Activated naive CD8-positive, alpha-beta T cell treated with anti-CD3 and anti-CD28 coated beads for 36 hours (primary cell): Measurements from ENCODE around the gene ARL2BP. TPM values are rescaled to one million over a fixed set of nuclear protein-coding genes. Genes with fewer than 3 reads are reported as not detected.
"Not testable (repeated sequence)": the region's sequence is repeated elsewhere in the genome, so short reads cannot be mapped to it uniquely, and the experiment has no call there.

ENCODE experiments used
- DNase-seq: peaks from one replicate; pipeline ENCODE4 v3.0.0; 2021
- H3K27ac Mint-ChIP-seq: one replicate; pipeline ENCODE4 v1.8.0; 2022; ENCODE audit warnings: mild to moderate bottlenecking, moderate library complexity, mixed read lengths
- H3K27me3 Mint-ChIP-seq: one replicate; pipeline ENCODE4 v1.8.0; 2022; ENCODE audit warnings: mild to moderate bottlenecking, mixed read lengths
- H3K36me3 Mint-ChIP-seq: one replicate; pipeline ENCODE4 v1.8.0; 2021; ENCODE audit warnings: mild to moderate bottlenecking, mixed read lengths
- H3K4me1 Mint-ChIP-seq: one replicate; pipeline ENCODE4 v1.8.0; 2021; ENCODE audit warnings: mixed read lengths
- H3K4me3 Mint-ChIP-seq: one replicate; pipeline ENCODE4 v1.8.0; 2022; ENCODE audit warnings: mild to moderate bottlenecking, moderate library complexity, mixed read lengths
- H3K9me3 Mint-ChIP-seq: one replicate; pipeline ENCODE4 v1.8.0; 2022; ENCODE audit warnings: mixed read lengths
- total RNA-seq, 2 experiments: library from RNA; stranded (reverse); gene quantifications; one replicate each; pipeline ENCODE4 v1.2.3, GENCODE V29; 2021

ARL2BP gene
- 10 to 100 TPM; 16.2 to 17.1 TPM for total RNA-seq

DNA sequence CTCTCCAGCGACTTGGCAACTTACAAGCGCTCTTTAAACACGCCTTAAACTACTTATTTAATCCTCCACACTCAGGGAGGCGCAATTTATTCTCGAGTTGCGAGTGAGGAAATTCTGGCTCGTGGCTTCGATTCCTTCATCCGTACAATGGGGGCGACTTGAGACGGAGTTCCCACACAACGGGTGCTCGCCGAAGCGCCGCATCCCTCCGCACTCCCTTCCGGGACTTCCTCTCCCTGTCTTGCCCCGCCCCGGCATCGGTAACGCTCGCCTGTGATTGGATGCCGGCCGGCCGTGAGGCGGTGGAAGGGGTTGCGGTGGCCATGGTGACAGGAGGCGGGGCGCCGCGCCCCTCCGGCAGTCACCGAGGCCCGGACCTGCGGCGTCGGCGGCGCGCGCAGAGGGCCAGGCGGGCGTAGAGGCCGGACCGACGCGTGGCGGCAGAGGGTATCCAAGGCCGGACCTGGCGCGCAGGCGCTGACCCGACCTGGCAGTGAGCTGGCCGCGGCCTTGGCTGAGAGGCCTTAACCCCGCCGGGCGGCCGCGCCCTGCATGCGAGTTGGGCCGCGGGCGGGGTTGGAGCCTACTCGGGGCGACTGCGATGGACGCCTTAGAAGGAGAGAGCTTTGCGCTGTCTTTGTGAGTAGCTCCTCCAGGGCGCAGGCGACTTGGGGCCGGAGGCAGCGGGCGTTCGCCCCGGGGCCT lies at the start of gene ARL2BP:
TSS of gene ARL2BP (plus strand) at position 493 of the 705 bp plus-strand sequence. CDS start at position 602, 109 bp downstream.
- DNase-seq, result peak; percentile 99
- Mint-ChIP-seq H3K9me3 (no peaks in the 10 kb centered on the region), H3K27me3 (no peaks in the 10 kb centered on the region), H3K4me1 (peaks cover 17% of the 10 kb centered on the region), H3K4me3 (peak within 1 kb of the TSS; percentile 86), H3K36me3 (no peaks in the 10 kb centered on the region), H3K27ac (peak within 1 kb of the TSS; percentile 95)

DNA sequence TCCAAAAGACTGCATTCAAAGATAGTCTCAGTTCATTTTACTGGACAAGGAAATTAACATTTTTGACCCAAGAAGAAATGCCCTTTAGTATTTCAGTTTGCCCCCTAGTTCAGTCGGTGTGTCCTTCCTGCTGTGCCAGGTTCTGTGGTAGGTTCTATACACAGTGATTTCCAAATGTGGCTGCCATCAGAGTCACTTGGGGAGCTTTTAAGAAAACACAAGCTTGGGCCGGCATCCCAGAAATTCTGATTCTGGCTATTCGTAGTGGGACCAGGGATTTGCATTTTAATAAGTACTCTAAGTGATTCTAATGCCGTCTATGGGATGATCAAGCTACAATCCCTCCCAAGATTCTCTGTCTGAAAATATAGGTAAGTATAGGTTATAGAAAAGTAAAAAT lies 48.8 kb upstream of the ARL2BP start:
- no peak overlapping the region for H3K4me3 Mint-ChIP-seq

DNA sequence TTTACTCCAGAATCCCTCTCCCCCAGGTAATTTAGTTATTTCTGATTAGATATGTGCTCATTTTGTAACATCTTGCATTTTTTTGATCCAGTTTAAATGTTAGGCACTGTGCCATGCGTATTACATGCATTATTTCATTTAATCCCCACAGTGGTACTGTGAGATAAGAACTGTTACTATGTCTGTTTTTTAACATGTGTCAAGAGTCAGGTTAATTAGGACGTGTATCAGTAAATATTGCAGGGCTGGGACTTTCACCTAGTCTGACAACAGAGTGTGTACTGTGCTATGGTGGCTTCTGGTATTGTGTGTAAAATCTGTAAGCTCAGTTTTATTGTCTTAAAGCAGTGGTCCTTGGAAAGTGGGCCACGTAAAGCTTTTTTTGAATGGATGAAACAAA lies 48.3 kb upstream of the ARL2BP start:
- Mint-ChIP-seq H3K4me1 (peaks cover 29% of the 10 kb centered on the region), H3K36me3 (peaks cover 11% of the 10 kb centered on the region), H3K9me3 (no peaks in the 10 kb centered on the region), H3K4me3 (no peak overlapping the region), H3K27ac (no peak overlapping the region), H3K27me3 (no peaks in the 10 kb centered on the region)
- no peak for DNase-seq

More for the DNA sequence above, 48.8 kb upstream of the ARL2BP start:
- no peaks in the 10 kb centered on the region for H3K9me3 Mint-ChIP-seq
- peaks cover 11% of the 10 kb centered on the region for H3K36me3 Mint-ChIP-seq
- H3K4me1 Mint-ChIP-seq, result peaks cover 30% of the 10 kb centered on the region
- no peaks in the 10 kb centered on the region for H3K27me3 Mint-ChIP-seq
- no peak overlapping the region for H3K27ac Mint-ChIP-seq
- DNase-seq, result no peak

- DNase-seq, H3K4me3 Mint-ChIP-seq, H3K27me3 Mint-ChIP-seq, H3K27ac Mint-ChIP-seq, H3K9me3 Mint-ChIP-seq: not testable (repeated sequence)
- peaks cover 13% of the 10 kb centered on the region for H3K4me1 Mint-ChIP-seq
- peaks cover 11% of the 10 kb centered on the region for H3K36me3 Mint-ChIP-seq
These were observed 44.7 kb upstream of the ARL2BP start for GRCh38 chr16:57200321-57200720.

- not testable (repeated sequence) for H3K27me3 Mint-ChIP-seq, H3K4me3 Mint-ChIP-seq, H3K9me3 Mint-ChIP-seq, H3K27ac Mint-ChIP-seq, DNase-seq
- Mint-ChIP-seq H3K4me1 (peaks cover 13% of the 10 kb centered on the region), H3K36me3 (peaks cover 11% of the 10 kb centered on the region)
These were observed 44.1 kb upstream of the ARL2BP start for GRCh38 chr16:57200926-57201325.

- H3K4me1 Mint-ChIP-seq, result peaks cover 11% of the 10 kb centered on the region
- H3K36me3 Mint-ChIP-seq, result peaks cover 5% of the 10 kb centered on the region
- no peaks in the 10 kb centered on the region for H3K9me3 Mint-ChIP-seq
- DNase-seq, result no peak
- H3K27ac Mint-ChIP-seq, result no peak overlapping the region
- no peaks in the 10 kb centered on the region for H3K27me3 Mint-ChIP-seq
- H3K4me3 Mint-ChIP-seq, result no peak overlapping the region
These were observed 42.8 kb upstream of the ARL2BP start for GRCh38 chr16:57202095-57202886.

GRCh38 chr16:57203451-57203850 lies 41.6 kb upstream of the ARL2BP start:
- peaks cover 7% of the 10 kb centered on the region for H3K36me3 Mint-ChIP-seq
- no peak overlapping the region for H3K27ac Mint-ChIP-seq
- H3K4me3 Mint-ChIP-seq, result no peak overlapping the region
- DNase-seq, result no peak
- H3K27me3 Mint-ChIP-seq, result no peaks in the 10 kb centered on the region
- peaks cover 9% of the 10 kb centered on the region for H3K4me1 Mint-ChIP-seq
- no peaks in the 10 kb centered on the region for H3K9me3 Mint-ChIP-seq

- Mint-ChIP-seq H3K4me3 (no peak overlapping the region), H3K27me3 (no peaks in the 10 kb centered on the region), H3K27ac (no peak overlapping the region), H3K9me3 (no peaks in the 10 kb centered on the region), H3K4me1 (peaks cover 7% of the 10 kb centered on the region), H3K36me3 (peaks cover 10% of the 10 kb centered on the region)
- DNase-seq, result no peak
These were observed 40.4 kb upstream of the ARL2BP start for GRCh38 chr16:57204675-57205074.

- peaks cover 32% of the 10 kb centered on the region for H3K36me3 Mint-ChIP-seq
- no peak for DNase-seq
- H3K4me1 Mint-ChIP-seq, result no peaks in the 10 kb centered on the region
- H3K4me3 Mint-ChIP-seq, result no peak overlapping the region
- H3K27me3 Mint-ChIP-seq, result no peaks in the 10 kb centered on the region
- H3K9me3 Mint-ChIP-seq, result no peaks in the 10 kb centered on the region
- no peak overlapping the region for H3K27ac Mint-ChIP-seq
These were observed 36.1 kb upstream of the ARL2BP start for GRCh38 chr16:57208926-57209325.

- Mint-ChIP-seq H3K27me3 (no peaks in the 10 kb centered on the region), H3K4me1 (no peaks in the 10 kb centered on the region), H3K36me3 (peaks cover 41% of the 10 kb centered on the region), H3K27ac (no peak overlapping the region), H3K4me3 (no peak overlapping the region), H3K9me3 (peaks cover 3% of the 10 kb centered on the region)
- no peak for DNase-seq
These were observed 35.3 kb upstream of the ARL2BP start for GRCh38 chr16:57209780-57210179.

DNA sequence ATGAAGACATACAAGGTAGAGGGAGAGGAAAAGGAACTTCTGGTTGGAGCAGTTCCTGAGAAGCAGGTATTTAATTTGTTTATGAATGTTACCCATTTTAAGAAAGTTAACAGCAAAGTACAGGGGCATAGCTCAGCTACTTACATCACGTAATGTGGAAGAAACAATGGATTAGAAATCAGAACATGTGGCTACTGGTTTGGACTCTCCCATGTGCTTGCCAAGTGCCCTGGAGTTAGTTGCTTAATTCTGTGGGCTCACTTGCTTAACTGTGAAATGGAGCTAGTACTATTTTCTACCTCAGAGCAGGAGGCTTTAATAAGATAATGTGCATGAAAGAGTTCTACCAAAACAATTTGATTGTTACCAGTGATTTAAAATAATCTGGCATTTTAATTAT lies 31.6 kb upstream of the ARL2BP start:
- Mint-ChIP-seq H3K36me3 (peaks cover 69% of the 10 kb centered on the region), H3K4me1 (no peaks in the 10 kb centered on the region), H3K27ac (no peak overlapping the region)

DNA sequence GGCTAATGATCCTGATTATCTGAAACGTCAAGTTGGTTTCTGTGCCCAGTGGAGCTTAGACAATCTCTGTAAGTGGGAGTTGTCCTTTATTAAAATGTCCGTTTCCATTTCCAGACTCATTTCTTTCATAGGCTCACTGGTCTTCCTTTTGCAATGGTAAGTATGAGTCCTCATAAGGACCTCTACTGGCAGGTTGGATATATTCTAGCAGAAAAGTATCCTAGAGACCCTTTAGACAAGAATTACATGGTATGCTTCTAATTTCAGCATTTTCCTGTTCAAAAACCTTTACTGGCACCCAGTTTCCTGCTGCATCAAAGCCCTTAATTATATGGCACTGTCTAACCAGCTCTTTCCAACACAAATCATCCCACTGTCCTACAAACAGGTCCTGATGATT lies 28.1 kb upstream of the ARL2BP start:
- H3K27me3 Mint-ChIP-seq, result no peaks in the 10 kb centered on the region
- no peak overlapping the region for H3K27ac Mint-ChIP-seq
- peaks cover 37% of the 10 kb centered on the region for H3K9me3 Mint-ChIP-seq
- H3K4me3 Mint-ChIP-seq, result no peak overlapping the region
- H3K36me3 Mint-ChIP-seq, result peaks cover 84% of the 10 kb centered on the region
- no peaks in the 10 kb centered on the region for H3K4me1 Mint-ChIP-seq
- DNase-seq, result no peak

More for the DNA sequence above, 31.6 kb upstream of the ARL2BP start:
- Mint-ChIP-seq H3K4me3 (no peak overlapping the region), H3K9me3 (peaks cover 30% of the 10 kb centered on the region), H3K27me3 (no peaks in the 10 kb centered on the region)
- DNase-seq, result no peak

- peaks cover 10% of the 10 kb centered on the region for H3K9me3 Mint-ChIP-seq
- no peak overlapping the region for H3K27ac Mint-ChIP-seq
- DNase-seq, result no peak
- H3K36me3 Mint-ChIP-seq, result peaks cover 39% of the 10 kb centered on the region
- H3K4me3 Mint-ChIP-seq, result no peak overlapping the region
- H3K4me1 Mint-ChIP-seq, result no peaks in the 10 kb centered on the region
- H3K27me3 Mint-ChIP-seq, result no peaks in the 10 kb centered on the region
These were observed 22.0 kb upstream of the ARL2BP start for GRCh38 chr16:57223057-57223456.

GRCh38 chr16:57224651-57225335 lies 20.3 kb upstream of the ARL2BP start:
- no peak overlapping the region for H3K4me3 Mint-ChIP-seq
- H3K27me3 Mint-ChIP-seq, result no peaks in the 10 kb centered on the region
- no peak for DNase-seq
- H3K4me1 Mint-ChIP-seq, result no peaks in the 10 kb centered on the region
- no peak overlapping the region for H3K27ac Mint-ChIP-seq
- H3K9me3 Mint-ChIP-seq, result no peaks in the 10 kb centered on the region
- H3K36me3 Mint-ChIP-seq, result peaks cover 25% of the 10 kb centered on the region

GRCh38 chr16:57225978-57226377 lies 19.1 kb upstream of the ARL2BP start:
- no peaks in the 10 kb centered on the region for H3K27me3 Mint-ChIP-seq
- no peak overlapping the region for H3K27ac Mint-ChIP-seq
- DNase-seq, result no peak
- H3K9me3 Mint-ChIP-seq, result no peaks in the 10 kb centered on the region
- peaks cover 23% of the 10 kb centered on the region for H3K36me3 Mint-ChIP-seq
- no peaks in the 10 kb centered on the region for H3K4me1 Mint-ChIP-seq
- no peak overlapping the region for H3K4me3 Mint-ChIP-seq
